Measurements from ENCODE around the gene ST3GAL4.

ST3GAL4 gene

DNA sequence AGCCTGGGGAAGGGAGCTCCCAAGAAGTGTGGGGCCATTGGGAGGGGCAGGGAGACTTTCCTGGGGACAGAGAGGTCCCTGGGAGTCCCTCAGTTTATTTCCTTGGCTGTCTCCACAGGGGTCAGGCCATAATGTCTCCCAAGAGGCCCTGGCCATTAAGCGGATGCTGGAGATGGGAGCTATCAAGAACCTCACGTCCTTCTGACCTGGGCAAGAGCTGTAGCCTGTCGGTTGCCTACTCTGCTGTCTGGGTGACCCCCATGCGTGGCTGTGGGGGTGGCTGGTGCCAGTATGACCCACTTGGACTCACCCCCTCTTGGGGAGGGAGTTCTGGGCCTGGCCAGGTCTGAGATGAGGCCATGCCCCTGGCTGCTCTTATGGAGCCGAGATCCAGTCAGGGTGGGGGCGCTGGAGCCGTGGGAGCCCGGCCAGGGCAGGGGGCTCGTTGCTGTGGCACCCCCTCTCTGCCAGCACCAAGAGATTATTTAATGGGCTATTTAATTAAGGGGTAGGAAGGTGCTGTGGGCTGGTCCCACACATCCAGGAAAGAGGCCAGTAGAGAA lies 58.4 kb downstream of the ST3GAL4 start:
- Histone ChIP-seq H3K36me3 (ENCODE audit: control insufficient read depth, insufficient read depth, low read length) (peaks cover 21% of the 10 kb centered on the region; the same call in 1 of the 2 replicates), H3K9me3 (ENCODE audit: control insufficient read depth, insufficient read depth, low read length) (no peaks in the 10 kb centered on the region), H3K4me1 (ENCODE audit: control insufficient read depth, insufficient read depth, low read length) (0 out of 2 replicates have a peak, but pooled peaks cover 4% of the 10 kb centered on the region), H3K4me3 (ENCODE audit: low read depth, low read length) (no peak overlapping the region), H3K27me3 (ENCODE audit: control insufficient read depth, insufficient read depth, low read length) (peaks cover 8% of the 10 kb centered on the region), H3K27ac (ENCODE audit: low read depth, low read length) (no peak overlapping the region), H3K9ac (ENCODE audit: low read depth, low read length) (no peak overlapping the region)

- H3K27ac ChIP-seq (ENCODE audit: low read depth, low read length) = no peak overlapping the region
- H3K9ac ChIP-seq (ENCODE audit: low read depth, low read length) = no peak overlapping the region
- H3K4me3 ChIP-seq (ENCODE audit: low read depth, low read length) = no peak overlapping the region
- H3K9me3 ChIP-seq (ENCODE audit: control insufficient read depth, insufficient read depth, low read length) = no peaks in the 10 kb centered on the region
- peaks cover 14% of the 10 kb centered on the region; the same call in 1 of the 2 replicates for H3K36me3 ChIP-seq (ENCODE audit: control insufficient read depth, insufficient read depth, low read length)
- H3K27me3 ChIP-seq (ENCODE audit: control insufficient read depth, insufficient read depth, low read length) = peaks cover 8% of the 10 kb centered on the region
- H3K4me1 ChIP-seq (ENCODE audit: control insufficient read depth, insufficient read depth, low read length) = 0 out of 2 replicates have a peak, but pooled peaks cover 4% of the 10 kb centered on the region
Measured at GRCh38 chr11:126414615-126415014, 59.1 kb downstream of the ST3GAL4 start.

- no peak overlapping the region for H3K4me3 ChIP-seq (ENCODE audit: low read depth, low read length)
- no peak overlapping the region for H3K9ac ChIP-seq (ENCODE audit: low read depth, low read length)
- H3K9me3 ChIP-seq (ENCODE audit: control insufficient read depth, insufficient read depth, low read length) = no peaks in the 10 kb centered on the region
- 0 out of 2 replicates have a peak, but pooled peaks cover 4% of the 10 kb centered on the region for H3K4me1 ChIP-seq (ENCODE audit: control insufficient read depth, insufficient read depth, low read length)
- H3K27me3 ChIP-seq (ENCODE audit: control insufficient read depth, insufficient read depth, low read length) = peaks cover 8% of the 10 kb centered on the region
- no peak overlapping the region for H3K27ac ChIP-seq (ENCODE audit: low read depth, low read length)
- H3K36me3 ChIP-seq (ENCODE audit: control insufficient read depth, insufficient read depth, low read length) = peaks cover 9% of the 10 kb centered on the region; the same call in 1 of the 2 replicates
Measured at GRCh38 chr11:126415128-126415527, 59.6 kb downstream of the ST3GAL4 start.

DNA sequence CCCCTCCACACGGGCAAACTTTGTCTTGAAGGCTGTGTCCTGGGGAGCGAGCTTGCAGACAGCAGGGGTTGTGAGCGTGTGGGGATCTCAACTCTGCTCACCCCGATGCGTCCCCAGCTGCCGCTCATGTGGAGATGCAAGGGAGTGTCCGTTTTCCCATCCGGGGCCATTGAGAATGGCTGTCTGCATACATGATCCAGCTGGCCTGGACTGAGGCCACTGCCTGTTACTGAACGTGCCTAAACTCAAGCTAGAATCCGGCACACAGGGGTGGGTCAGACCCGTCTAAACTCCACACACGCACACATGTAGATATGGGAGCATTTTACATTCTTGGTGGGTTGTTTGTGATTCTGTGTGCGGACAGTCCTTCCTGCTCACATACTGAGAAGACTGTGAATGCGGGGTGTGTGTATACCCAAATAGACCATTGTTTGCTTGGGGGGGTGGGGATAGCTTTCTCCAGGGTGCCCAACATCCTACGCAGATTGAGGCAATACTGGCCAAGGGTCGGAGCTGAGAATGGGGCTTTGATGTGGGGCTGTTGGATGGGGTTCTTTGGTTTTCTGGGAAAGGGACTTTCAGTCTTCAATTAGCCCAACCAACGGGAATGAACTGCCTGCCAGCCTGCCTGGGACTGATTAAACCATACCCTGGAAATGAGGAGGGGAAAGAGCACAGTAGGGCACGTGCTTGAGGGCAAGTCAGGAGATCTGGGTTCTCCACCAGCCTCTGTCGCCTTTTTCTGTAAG lies 60.4 kb downstream of the ST3GAL4 start:
- 0 out of 2 replicates have a peak, but pooled peaks cover 4% of the 10 kb centered on the region for H3K4me1 ChIP-seq (ENCODE audit: control insufficient read depth, insufficient read depth, low read length)
- peaks cover 8% of the 10 kb centered on the region for H3K27me3 ChIP-seq (ENCODE audit: control insufficient read depth, insufficient read depth, low read length)
- H3K9me3 ChIP-seq (ENCODE audit: control insufficient read depth, insufficient read depth, low read length) = no peaks in the 10 kb centered on the region
- no peak overlapping the region for H3K9ac ChIP-seq (ENCODE audit: low read depth, low read length)
- no peak overlapping the region for H3K27ac ChIP-seq (ENCODE audit: low read depth, low read length)
- H3K4me3 ChIP-seq (ENCODE audit: low read depth, low read length) = 0 out of 2 replicates have a peak overlapping the region, but pooled peaks have one; percentile 62
- peaks cover 8% of the 10 kb centered on the region; the same call in 1 of the 2 replicates for H3K36me3 ChIP-seq (ENCODE audit: control insufficient read depth, insufficient read depth, low read length)

DNA sequence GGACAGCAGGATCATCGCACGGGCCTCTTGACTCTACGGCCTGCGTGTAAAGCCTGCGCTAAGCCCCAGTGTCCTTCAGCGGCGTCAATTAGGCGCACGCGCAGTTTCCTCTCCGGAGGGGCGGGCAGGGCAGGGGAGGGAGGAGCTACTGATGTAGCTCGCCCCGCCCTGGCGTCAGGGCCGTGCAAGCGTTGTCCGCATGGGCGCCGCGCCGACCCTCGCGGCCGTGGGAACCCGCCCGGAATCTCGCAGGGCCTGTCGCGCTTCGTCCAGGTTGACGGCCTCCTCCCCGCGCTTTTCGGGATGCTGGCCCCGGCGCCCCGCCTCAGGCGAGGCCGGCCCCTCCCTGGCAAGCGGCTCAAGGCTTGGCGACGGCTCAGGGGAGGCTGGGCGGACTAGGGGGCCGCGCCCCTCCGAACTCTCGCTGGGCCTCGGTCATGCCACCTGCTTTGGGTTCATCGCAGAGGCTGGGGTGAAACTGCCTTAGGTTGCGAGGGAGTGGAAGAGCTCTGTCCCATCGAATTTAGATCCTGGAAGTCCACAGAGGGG lies 61.1 kb downstream of the ST3GAL4 start:
- Histone ChIP-seq H3K4me3 (ENCODE audit: low read depth, low read length) (peak overlapping the region; percentile 62), H3K4me1 (ENCODE audit: control insufficient read depth, insufficient read depth, low read length) (0 out of 2 replicates have a peak, but pooled peaks cover 4% of the 10 kb centered on the region)

DNA sequence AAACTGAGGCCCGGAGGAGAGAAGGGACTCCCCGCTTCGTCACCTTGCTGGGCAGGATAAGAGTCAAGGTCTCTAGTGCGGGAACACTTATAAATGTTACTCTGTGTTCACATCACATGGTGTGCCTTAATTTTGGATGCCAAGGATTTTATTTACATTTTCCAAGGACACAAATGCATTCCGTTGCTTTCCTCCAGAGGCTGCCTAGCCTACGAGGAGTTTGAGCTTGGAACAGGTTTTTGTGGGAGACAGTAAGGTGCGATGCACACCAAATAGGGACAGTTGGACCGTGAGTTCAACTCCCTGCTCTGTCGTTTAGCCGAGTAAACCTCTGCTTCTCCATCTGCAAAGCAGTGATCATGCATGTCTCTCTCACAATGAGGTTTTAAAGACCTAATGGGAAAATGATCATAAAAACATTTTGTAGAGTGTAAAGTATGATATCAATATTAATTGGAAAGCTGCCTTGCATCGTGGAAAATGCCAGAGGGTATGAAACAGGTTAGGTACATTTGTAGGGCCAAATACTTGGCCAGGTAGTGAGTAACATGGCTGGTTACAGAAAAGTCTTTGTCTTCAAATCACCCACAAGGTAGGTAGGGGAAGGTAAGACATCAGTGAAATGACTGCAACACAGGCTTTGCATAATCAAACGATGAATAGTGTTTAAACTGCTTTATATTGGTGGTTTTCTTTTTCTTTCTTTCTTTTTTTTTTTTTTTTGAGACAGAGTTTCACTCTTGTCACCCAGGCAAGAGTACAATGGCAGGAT lies 61.8 kb downstream of the ST3GAL4 start:
- Histone ChIP-seq H3K27ac (ENCODE audit: low read depth, low read length) (no peak overlapping the region), H3K4me3 (ENCODE audit: low read depth, low read length) (peak overlapping the region; percentile 62), H3K27me3 (ENCODE audit: control insufficient read depth, insufficient read depth, low read length) (peaks cover 8% of the 10 kb centered on the region), H3K4me1 (ENCODE audit: control insufficient read depth, insufficient read depth, low read length) (0 out of 2 replicates have a peak, but pooled peaks cover 4% of the 10 kb centered on the region), H3K36me3 (ENCODE audit: control insufficient read depth, insufficient read depth, low read length) (peaks cover 8% of the 10 kb centered on the region; the same call in 1 of the 2 replicates), H3K9me3 (ENCODE audit: control insufficient read depth, insufficient read depth, low read length) (no peaks in the 10 kb centered on the region), H3K9ac (ENCODE audit: low read depth, low read length) (0 out of 2 replicates have a peak overlapping the region, but pooled peaks have one; percentile 20)

More for the DNA sequence above, 61.1 kb downstream of the ST3GAL4 start:
- H3K9ac ChIP-seq (ENCODE audit: low read depth, low read length) = peak overlapping the region; percentile 20; the same call in 1 of the 2 replicates
- H3K27me3 ChIP-seq (ENCODE audit: control insufficient read depth, insufficient read depth, low read length) = peaks cover 8% of the 10 kb centered on the region
- H3K27ac ChIP-seq (ENCODE audit: low read depth, low read length) = no peak overlapping the region
- no peaks in the 10 kb centered on the region for H3K9me3 ChIP-seq (ENCODE audit: control insufficient read depth, insufficient read depth, low read length)
- H3K36me3 ChIP-seq (ENCODE audit: control insufficient read depth, insufficient read depth, low read length) = peaks cover 8% of the 10 kb centered on the region; the same call in 1 of the 2 replicates

GRCh38 chr11:126418887-126419286 lies 63.4 kb downstream of the ST3GAL4 start:
- H3K27me3 ChIP-seq (ENCODE audit: control insufficient read depth, insufficient read depth, low read length) = peaks cover 8% of the 10 kb centered on the region
- no peak overlapping the region for H3K4me3 ChIP-seq (ENCODE audit: low read depth, low read length)
- H3K9me3 ChIP-seq (ENCODE audit: control insufficient read depth, insufficient read depth, low read length) = no peaks in the 10 kb centered on the region
- H3K9ac ChIP-seq (ENCODE audit: low read depth, low read length) = no peak overlapping the region
- H3K36me3 ChIP-seq (ENCODE audit: control insufficient read depth, insufficient read depth, low read length) = peaks cover 1% of the 10 kb centered on the region; the same call in 1 of the 2 replicates
- 0 out of 2 replicates have a peak, but pooled peaks cover 4% of the 10 kb centered on the region for H3K4me1 ChIP-seq (ENCODE audit: control insufficient read depth, insufficient read depth, low read length)
- no peak overlapping the region for H3K27ac ChIP-seq (ENCODE audit: low read depth, low read length)

DNA sequence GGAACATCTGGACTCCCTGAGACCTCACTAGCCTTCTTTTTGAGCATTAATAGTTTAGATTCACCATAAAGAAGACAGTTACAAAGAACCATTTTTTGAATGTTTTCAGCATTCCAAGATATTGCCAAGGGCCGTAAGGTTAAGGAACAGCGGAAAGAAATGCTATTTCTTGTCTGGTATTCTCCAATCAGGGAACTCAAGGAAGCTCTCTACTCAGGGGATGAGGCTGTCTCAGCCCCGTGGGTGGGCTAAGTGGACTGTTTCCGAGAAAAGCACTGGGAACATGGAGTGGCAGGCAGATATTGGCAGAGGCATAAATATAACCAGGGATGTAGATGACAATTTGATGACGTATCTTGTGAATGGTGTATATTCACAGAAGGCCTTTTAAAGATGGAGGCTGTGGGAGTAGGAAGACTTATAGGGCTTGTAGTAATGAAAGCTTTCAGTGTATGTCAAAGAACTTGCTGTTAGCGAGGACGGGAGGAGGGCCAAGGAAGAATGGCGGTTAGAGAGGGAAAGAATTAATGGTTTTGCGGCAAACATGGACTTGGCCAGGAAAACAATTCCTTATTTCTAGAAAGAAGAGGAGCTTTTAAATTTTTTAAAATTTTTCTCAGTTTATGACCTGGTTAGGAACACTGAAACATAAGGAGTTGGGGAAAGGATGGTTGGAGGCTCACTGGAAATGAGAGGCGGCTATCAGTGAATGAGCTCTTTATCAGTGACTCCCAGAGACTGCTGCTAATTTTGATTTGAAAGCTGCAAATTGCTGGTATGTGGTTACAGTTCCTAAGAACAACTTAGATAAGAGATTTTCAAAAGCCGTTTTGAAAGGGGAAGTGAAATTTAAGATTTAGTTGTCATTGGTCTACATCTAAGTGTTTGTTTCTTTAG lies 64.6 kb downstream of the ST3GAL4 start:
- H3K9ac ChIP-seq (ENCODE audit: low read depth, low read length) = no peak overlapping the region
- H3K4me3 ChIP-seq (ENCODE audit: low read depth, low read length) = no peak overlapping the region
- H3K4me1 ChIP-seq (ENCODE audit: control insufficient read depth, insufficient read depth, low read length) = 0 out of 2 replicates have a peak, but pooled peaks cover 9% of the 10 kb centered on the region
- no peak overlapping the region for H3K27ac ChIP-seq (ENCODE audit: low read depth, low read length)
- H3K36me3 ChIP-seq (ENCODE audit: control insufficient read depth, insufficient read depth, low read length) = no peaks in the 10 kb centered on the region
- H3K27me3 ChIP-seq (ENCODE audit: control insufficient read depth, insufficient read depth, low read length) = peaks cover 8% of the 10 kb centered on the region
- no peaks in the 10 kb centered on the region for H3K9me3 ChIP-seq (ENCODE audit: control insufficient read depth, insufficient read depth, low read length)

GRCh38 chr11:126420698-126421256 lies 65.3 kb downstream of the ST3GAL4 start:
- H3K9me3 ChIP-seq (ENCODE audit: control insufficient read depth, insufficient read depth, low read length) = no peaks in the 10 kb centered on the region
- H3K27ac ChIP-seq (ENCODE audit: low read depth, low read length) = no peak overlapping the region
- H3K4me1 ChIP-seq (ENCODE audit: control insufficient read depth, insufficient read depth, low read length) = 0 out of 2 replicates have a peak, but pooled peaks cover 9% of the 10 kb centered on the region
- H3K36me3 ChIP-seq (ENCODE audit: control insufficient read depth, insufficient read depth, low read length) = no peaks in the 10 kb centered on the region
- H3K4me3 ChIP-seq (ENCODE audit: low read depth, low read length) = no peak overlapping the region
- H3K9ac ChIP-seq (ENCODE audit: low read depth, low read length) = no peak overlapping the region
- peaks cover 8% of the 10 kb centered on the region for H3K27me3 ChIP-seq (ENCODE audit: control insufficient read depth, insufficient read depth, low read length)

All from HUES48 (cell line).